HepG2 (cell line): ENCODE results near the gene CARMIL3. TPM values are rescaled to one million over a fixed set of nuclear protein-coding genes. Genes with fewer than 3 reads are reported as not detected.

Experiments
- CERS6 ChIP-seq: sonication (generic); formaldehyde crosslinking; IDR thresholded peaks from 2 replicates; pipeline ENCODE4 v1.5.0; 2020; ENCODE audit warnings: missing genetic modification reagents
- CREM ChIP-seq, 2 experiments: sonication (generic) in 1 of 2; formaldehyde crosslinking in 1 of 2; IDR thresholded peaks; 2 replicates each; pipeline versions ENCODE4 v1.4.0 to v1.6.1; 2016 to 2020; ENCODE audit warnings: antibody characterized with exemption in 1 of 2, mild to moderate bottlenecking in 1 of 2, missing genetic modification reagents in 1 of 2
- ELK4 ChIP-seq: sonication (generic); formaldehyde crosslinking; IDR thresholded peaks from 2 replicates; pipeline ENCODE4 v1.9.0; 2021; ENCODE audit warnings: missing genetic modification reagents, borderline replicate concordance
- HOXA5 ChIP-seq: sonication (generic); formaldehyde crosslinking; IDR thresholded peaks from 2 replicates; pipeline ENCODE4 v1.4.0; 2020; ENCODE audit warnings: missing genetic modification reagents
- KLF12 ChIP-seq: sonication (generic); formaldehyde crosslinking; IDR thresholded peaks from 2 replicates; pipeline ENCODE4 v1.4.0; 2020; ENCODE audit warnings: missing genetic modification reagents, borderline replicate concordance
- MTA3 ChIP-seq: sonication (generic); formaldehyde crosslinking; IDR thresholded peaks from 2 replicates; pipeline ENCODE4 v1.4.0; 2020; ENCODE audit warnings: missing genetic modification reagents
- NR2F2 ChIP-seq: IDR thresholded peaks from 2 replicates; pipeline ENCODE4 v1.6.1; 2012; ENCODE audit warnings: low read depth, inconsistent platforms, borderline replicate concordance
- SMARCE1 ChIP-seq: fragments of 450-650 bp; IDR thresholded peaks from 2 replicates; pipeline ENCODE4 v1.6.1; 2017; ENCODE audit warnings: borderline replicate concordance
- STAT5B ChIP-seq: sonication (generic); formaldehyde crosslinking; IDR thresholded peaks from 2 replicates; pipeline ENCODE4 v1.4.0; 2020; ENCODE audit warnings: missing genetic modification reagents
- ZKSCAN8 ChIP-seq: IDR thresholded peaks from 2 replicates; pipeline ENCODE4 v1.6.1; 2016; ENCODE audit warnings: borderline replicate concordance, missing genetic modification reagents, missing compliant biosample characterization
- ZMAT5 ChIP-seq: sonication (generic); formaldehyde crosslinking; IDR thresholded peaks from 2 replicates; pipeline ENCODE4 v1.5.0; 2020; ENCODE audit warnings: mild to moderate bottlenecking, low read depth, missing genetic modification reagents, borderline replicate concordance
- ZMYM4 ChIP-seq: sonication (generic); formaldehyde crosslinking; IDR thresholded peaks from 2 replicates; pipeline ENCODE4 v1.8.1; 2023; ENCODE audit warnings: mild to moderate bottlenecking, missing genetic modification reagents
- ZNF207 ChIP-seq: fragments of 450-650 bp; IDR thresholded peaks from 2 replicates; pipeline ENCODE4 v1.6.1; 2016; ENCODE audit warnings: antibody characterized with exemption, borderline replicate concordance
- ZNF30 ChIP-seq: sonication (generic); formaldehyde crosslinking; IDR thresholded peaks from 2 replicates; pipeline ENCODE4 v1.5.0; 2020; ENCODE audit warnings: mild to moderate bottlenecking, missing genetic modification reagents
- ZNF44 ChIP-seq: sonication (generic); formaldehyde crosslinking; IDR thresholded peaks from 2 replicates; pipeline ENCODE4 v1.5.1; 2020; ENCODE audit warnings: mild to moderate bottlenecking, missing genetic modification reagents
- ZNF549 ChIP-seq: sonication (generic); formaldehyde crosslinking; IDR thresholded peaks from 2 replicates; pipeline ENCODE4 v1.5.0; 2020; ENCODE audit warnings: missing genetic modification reagents
- ZNF616 ChIP-seq: sonication (generic); formaldehyde crosslinking; IDR thresholded peaks from 2 replicates; pipeline ENCODE4 v1.5.0; 2020; ENCODE audit warnings: low read depth, mild to moderate bottlenecking, missing genetic modification reagents
- ZNF775 ChIP-seq: sonication (generic); formaldehyde crosslinking; IDR thresholded peaks from 2 replicates; pipeline ENCODE4 v1.4.0; 2020; ENCODE audit warnings: missing genetic modification reagents, mild to moderate bottlenecking, moderate library complexity, borderline replicate concordance
- polyA plus RNA-seq, 8 experiments: library from polyadenylated mRNA; depleted of rRNA in 3 of 8; stranded (reverse) in 7 of 8; unstranded in 1 of 8; fragments of >200 nt; fragmentation: Illumina TruSeq in 4 of 8; extraction: Trizol in 4 of 8; gene quantifications; 2 replicates each; pipeline versions ENCODE4 v1.2.1 to v1.2.3, GENCODE V29; 2011 to 2016; ENCODE audit warnings: low read depth in 4 of 8, missing spikeins in 1 of 8, mixed read lengths in 1 of 8; ENCODE audit not compliant: insufficient read depth in 1 of 8
- total RNA-seq, 5 experiments: library from RNA; depleted of rRNA; stranded (reverse); fragments of >200 nt; fragmentation: Illumina TruSeq; extraction: Trizol; gene quantifications; 2 replicates each; pipeline ENCODE4 v1.2.3, GENCODE V29; 2016; ENCODE audit warnings: low read depth in 1 of 5
- TF ChIP-seq, protein P1 (sequence below): sonication (generic); formaldehyde crosslinking; IDR thresholded peaks from 2 replicates; pipeline ENCODE4 v1.4.0; 2020; ENCODE audit warnings: missing genetic modification reagents, borderline replicate concordance
- TF ChIP-seq, protein P2 (sequence below): fragments of 450-650 bp; IDR thresholded peaks from 2 replicates; pipeline ENCODE4 v1.6.1; 2016
- TF ChIP-seq, protein P3 (sequence below): sonication (generic); formaldehyde crosslinking; IDR thresholded peaks from 2 replicates; pipeline ENCODE4 v1.9.0; 2022; ENCODE audit warnings: low read depth, missing genetic modification reagents

Gene CARMIL3
- total and polyA plus RNA-seq, 2 of the 13 experiments (the other 11 are each of a cell fraction or from before 2014, with no cell fraction given): 0.27 to 0.55 TPM

DNA sequence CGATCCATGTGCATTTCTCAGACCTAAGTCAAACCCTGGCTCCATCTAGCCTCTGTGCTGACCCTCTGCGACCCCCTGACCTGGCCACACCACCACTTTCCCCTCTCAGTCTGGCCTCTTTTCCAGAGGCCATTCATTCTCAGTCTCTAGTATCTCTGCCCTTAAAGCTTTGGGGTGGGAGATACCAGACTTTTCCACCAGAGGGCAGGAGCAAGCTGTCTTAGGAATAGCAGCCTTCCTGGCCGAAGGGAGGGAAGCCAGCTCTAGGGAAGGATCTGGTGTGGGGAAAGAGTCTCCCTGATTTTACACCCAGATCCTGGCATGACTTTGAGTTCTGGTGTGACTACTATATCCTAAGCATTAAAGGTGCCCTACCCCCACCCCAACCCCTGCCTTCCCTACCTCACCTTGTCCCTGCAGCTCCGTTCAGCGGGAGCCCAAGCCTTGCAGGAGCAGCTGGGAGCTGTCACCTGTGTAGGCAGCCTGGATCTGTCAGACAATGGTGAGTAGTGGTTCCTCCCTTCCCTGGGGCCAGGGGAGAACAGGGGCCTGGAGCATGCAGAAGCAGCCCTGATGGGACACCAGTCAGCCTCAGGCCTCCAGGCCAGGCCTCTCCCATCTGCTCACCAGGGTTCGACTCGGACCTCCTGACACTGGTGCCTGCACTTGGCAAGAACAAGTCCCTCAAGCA, 6.6 kb downstream of the CARMIL3 start (continued):
- TF ChIP-seq, protein P1, sequence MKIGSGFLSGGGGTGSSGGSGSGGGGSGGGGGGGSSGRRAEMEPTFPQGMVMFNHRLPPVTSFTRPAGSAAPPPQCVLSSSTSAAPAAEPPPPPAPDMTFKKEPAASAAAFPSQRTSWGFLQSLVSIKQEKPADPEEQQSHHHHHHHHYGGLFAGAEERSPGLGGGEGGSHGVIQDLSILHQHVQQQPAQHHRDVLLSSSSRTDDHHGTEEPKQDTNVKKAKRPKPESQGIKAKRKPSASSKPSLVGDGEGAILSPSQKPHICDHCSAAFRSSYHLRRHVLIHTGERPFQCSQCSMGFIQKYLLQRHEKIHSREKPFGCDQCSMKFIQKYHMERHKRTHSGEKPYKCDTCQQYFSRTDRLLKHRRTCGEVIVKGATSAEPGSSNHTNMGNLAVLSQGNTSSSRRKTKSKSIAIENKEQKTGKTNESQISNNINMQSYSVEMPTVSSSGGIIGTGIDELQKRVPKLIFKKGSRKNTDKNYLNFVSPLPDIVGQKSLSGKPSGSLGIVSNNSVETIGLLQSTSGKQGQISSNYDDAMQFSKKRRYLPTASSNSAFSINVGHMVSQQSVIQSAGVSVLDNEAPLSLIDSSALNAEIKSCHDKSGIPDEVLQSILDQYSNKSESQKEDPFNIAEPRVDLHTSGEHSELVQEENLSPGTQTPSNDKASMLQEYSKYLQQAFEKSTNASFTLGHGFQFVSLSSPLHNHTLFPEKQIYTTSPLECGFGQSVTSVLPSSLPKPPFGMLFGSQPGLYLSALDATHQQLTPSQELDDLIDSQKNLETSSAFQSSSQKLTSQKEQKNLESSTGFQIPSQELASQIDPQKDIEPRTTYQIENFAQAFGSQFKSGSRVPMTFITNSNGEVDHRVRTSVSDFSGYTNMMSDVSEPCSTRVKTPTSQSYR (CRISPR knock-in tag): no peak; the same call in 1 of the 2 replicates
- TF ChIP-seq CERS6 (CRISPR knock-in tag) (no peak), ZMAT5 (CRISPR knock-in tag) (no peak), MTA3 (CRISPR knock-in tag) (no peak), HOXA5 (CRISPR knock-in tag) (no peak), STAT5B (CRISPR knock-in tag) (0 out of 2 replicates have a peak, but pooled peaks have one; percentile 93), ZKSCAN8 (peak; percentile 88), NR2F2 (no peak), ZNF775 (no peak), ZNF30 (CRISPR knock-in tag) (no peak), ZNF549 (CRISPR knock-in tag) (no peak), KLF12 (no peak), SMARCE1 (no peak), ZNF616 (peak; percentile 82; the same call in 1 of the 2 replicates), ZNF44 (CRISPR knock-in tag) (no peak), CREM (IDR thresholded peaks at IDR 0.05) (no peak), CREM (CRISPR knock-in tag; IDR thresholded peaks at IDR 0.05) (no peak), ZMYM4 (CRISPR knock-in tag) (peak; percentile 41; the same call in 1 of the 2 replicates), ZNF207 (no peak), ELK4 (CRISPR knock-in tag) (no peak)
- TF ChIP-seq, protein P2, sequence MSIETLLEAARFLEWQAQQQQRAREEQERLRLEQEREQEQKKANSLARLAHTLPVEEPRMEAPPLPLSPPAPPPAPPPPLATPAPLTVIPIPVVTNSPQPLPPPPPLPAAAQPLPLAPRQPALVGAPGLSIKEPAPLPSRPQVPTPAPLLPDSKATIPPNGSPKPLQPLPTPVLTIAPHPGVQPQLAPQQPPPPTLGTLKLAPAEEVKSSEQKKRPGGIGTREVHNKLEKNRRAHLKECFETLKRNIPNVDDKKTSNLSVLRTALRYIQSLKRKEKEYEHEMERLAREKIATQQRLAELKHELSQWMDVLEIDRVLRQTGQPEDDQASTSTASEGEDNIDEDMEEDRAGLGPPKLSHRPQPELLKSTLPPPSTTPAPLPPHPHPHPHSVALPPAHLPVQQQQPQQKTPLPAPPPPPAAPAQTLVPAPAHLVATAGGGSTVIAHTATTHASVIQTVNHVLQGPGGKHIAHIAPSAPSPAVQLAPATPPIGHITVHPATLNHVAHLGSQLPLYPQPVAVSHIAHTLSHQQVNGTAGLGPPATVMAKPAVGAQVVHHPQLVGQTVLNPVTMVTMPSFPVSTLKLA: no peak
- TF ChIP-seq, protein P3, sequence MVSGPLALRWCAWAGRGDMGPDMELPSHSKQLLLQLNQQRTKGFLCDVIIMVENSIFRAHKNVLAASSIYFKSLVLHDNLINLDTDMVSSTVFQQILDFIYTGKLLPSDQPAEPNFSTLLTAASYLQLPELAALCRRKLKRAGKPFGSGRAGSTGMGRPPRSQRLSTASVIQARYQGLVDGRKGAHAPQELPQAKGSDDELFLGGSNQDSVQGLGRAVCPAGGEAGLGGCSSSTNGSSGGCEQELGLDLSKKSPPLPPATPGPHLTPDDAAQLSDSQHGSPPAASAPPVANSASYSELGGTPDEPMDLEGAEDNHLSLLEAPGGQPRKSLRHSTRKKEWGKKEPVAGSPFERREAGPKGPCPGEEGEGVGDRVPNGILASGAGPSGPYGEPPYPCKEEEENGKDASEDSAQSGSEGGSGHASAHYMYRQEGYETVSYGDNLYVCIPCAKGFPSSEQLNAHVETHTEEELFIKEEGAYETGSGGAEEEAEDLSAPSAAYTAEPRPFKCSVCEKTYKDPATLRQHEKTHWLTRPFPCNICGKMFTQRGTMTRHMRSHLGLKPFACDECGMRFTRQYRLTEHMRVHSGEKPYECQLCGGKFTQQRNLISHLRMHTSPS (CRISPR knock-in tag): no peak
